OCI-LY1 (cell line): Measurements from ENCODE around the gene PTH1R.

ENCODE experiments used
- EZH2 ChIP-seq: fragments of 200-600 bp; sonication (generic), shearing (Covaris generic); IDR thresholded peaks from 2 replicates; pipeline ENCODE4 v1.8.0; 2017; ENCODE audit warnings: borderline replicate concordance, mixed run types, mild to moderate bottlenecking, antibody characterized with exemption, low read length, moderate library complexity, mixed read lengths
- TF ChIP-seq, protein P1 (sequence below): fragments of 200-600 bp; sonication (generic), shearing (Covaris generic); IDR thresholded peaks from 2 replicates; pipeline ENCODE4 v1.5.1; 2017; ENCODE audit warnings: mild to moderate bottlenecking, antibody characterized with exemption, low read length, moderate library complexity, mixed read lengths

DNA sequence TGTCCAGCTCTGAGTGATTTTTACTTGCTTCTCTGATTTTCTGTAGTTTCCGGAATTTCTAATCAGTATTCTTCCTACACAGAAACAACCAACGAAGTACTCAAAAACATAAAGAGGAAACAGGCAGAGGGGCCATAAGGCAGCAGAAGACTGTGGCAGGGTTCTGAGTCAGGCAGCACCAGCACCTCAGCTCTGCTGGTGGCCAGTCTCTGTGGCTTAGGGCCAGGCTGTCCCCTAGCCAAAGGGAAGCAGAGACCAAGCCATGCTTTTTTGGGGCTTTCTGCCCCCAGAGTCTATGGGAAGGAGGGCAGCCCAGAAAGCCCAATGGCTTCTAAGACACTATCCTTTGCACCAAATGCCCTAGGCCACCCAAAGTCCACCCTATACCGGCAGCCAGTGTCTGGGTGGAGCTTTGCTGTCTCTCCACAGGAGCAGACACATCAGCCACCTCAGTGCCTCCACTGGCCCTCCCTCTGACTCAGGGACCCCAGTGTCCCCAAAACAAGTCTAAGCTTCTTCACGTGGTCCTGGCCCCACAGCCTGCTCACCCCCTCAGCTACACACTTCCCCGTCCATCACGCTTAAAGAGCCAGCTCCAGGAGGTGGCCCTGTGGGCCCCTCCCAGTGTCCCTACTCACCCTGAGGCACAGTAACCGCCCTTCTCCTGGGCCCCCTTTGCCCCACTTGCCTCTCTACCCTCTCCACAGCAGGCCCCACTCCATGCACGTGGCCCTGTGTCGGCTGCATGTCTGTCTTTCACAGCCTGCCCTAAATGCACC lies 52.8 kb downstream of the PTH1R start:
- TF ChIP-seq, protein P1, sequence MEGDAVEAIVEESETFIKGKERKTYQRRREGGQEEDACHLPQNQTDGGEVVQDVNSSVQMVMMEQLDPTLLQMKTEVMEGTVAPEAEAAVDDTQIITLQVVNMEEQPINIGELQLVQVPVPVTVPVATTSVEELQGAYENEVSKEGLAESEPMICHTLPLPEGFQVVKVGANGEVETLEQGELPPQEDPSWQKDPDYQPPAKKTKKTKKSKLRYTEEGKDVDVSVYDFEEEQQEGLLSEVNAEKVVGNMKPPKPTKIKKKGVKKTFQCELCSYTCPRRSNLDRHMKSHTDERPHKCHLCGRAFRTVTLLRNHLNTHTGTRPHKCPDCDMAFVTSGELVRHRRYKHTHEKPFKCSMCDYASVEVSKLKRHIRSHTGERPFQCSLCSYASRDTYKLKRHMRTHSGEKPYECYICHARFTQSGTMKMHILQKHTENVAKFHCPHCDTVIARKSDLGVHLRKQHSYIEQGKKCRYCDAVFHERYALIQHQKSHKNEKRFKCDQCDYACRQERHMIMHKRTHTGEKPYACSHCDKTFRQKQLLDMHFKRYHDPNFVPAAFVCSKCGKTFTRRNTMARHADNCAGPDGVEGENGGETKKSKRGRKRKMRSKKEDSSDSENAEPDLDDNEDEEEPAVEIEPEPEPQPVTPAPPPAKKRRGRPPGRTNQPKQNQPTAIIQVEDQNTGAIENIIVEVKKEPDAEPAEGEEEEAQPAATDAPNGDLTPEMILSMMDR = no peak
- no peak for TF ChIP-seq EZH2
